Neuronal stem cell (in vitro differentiated cells): ENCODE data around the gene SMARCD3.
A peak's percentile ranks its signal among the peaks of the same experiment; 100 is the strongest.

Experiments
- DNase-seq: peaks from one replicate; pipeline ENCODE4 v3.0.0-alpha.2; 2013; ENCODE audit warnings: low spot score
- H2AFZ ChIP-seq: one replicate; pipeline ENCODE4 v1.6.1; 2013; ENCODE audit warnings: mild to moderate bottlenecking, low read length, inconsistent platforms
- H2AK5ac ChIP-seq: 2 replicates; pipeline ENCODE4 v1.6.1; 2013; ENCODE audit warnings: low read depth, mild to moderate bottlenecking, inconsistent platforms, low read length, moderate library complexity, mixed read lengths
- H2BK120ac ChIP-seq: 2 replicates; pipeline ENCODE4 v1.6.1; 2013; ENCODE audit warnings: low read depth, mild to moderate bottlenecking, inconsistent platforms, low read length, moderate library complexity, mixed read lengths
- H2BK12ac ChIP-seq: one replicate; pipeline ENCODE4 v1.6.1; 2013; ENCODE audit warnings: low read length, inconsistent platforms
- H2BK15ac ChIP-seq: 2 replicates; pipeline ENCODE4 v1.6.1; 2013; ENCODE audit warnings: mild to moderate bottlenecking, low read length, inconsistent platforms, mixed read lengths
- H2BK5ac ChIP-seq: one replicate; pipeline ENCODE4 v1.6.1; 2013; ENCODE audit warnings: inconsistent platforms, mild to moderate bottlenecking, low read length, moderate library complexity
- H3K14ac ChIP-seq: one replicate; pipeline ENCODE4 v1.6.1; 2013; ENCODE audit warnings: low read length, inconsistent platforms
- H3K18ac ChIP-seq: 2 replicates; pipeline ENCODE4 v1.6.1; 2013; ENCODE audit warnings: low read length, inconsistent platforms
- H3K23ac ChIP-seq: 2 replicates; pipeline ENCODE4 v1.6.1; 2013; ENCODE audit warnings: low read depth, mild to moderate bottlenecking, mixed read lengths, low read length, inconsistent platforms; ENCODE audit not compliant: poor library complexity
- H3K27ac ChIP-seq: replicated peaks from 3 replicates; pipeline ENCODE4 v1.5.1; 2013; ENCODE audit warnings: low read length, inconsistent platforms
- H3K27me3 ChIP-seq, 3 experiments: 2 replicates each; pipeline ENCODE4 v1.6.1; 2013; ENCODE audit warnings: low read length in 3 of 3, mild to moderate bottlenecking in 2 of 3, inconsistent platforms in 1 of 3, low read depth in 1 of 3, mixed read lengths in 1 of 3, moderate library complexity in 1 of 3; ENCODE audit not compliant: control insufficient read depth in 3 of 3, insufficient read depth in 3 of 3
- H3K36me3 ChIP-seq, 2 donors: replicated peaks in 1 of 2; 2 replicates each; pipeline ENCODE4 v1.6.1; 2013; ENCODE audit warnings: low read length in 2 of 2; ENCODE audit not compliant: control insufficient read depth in 2 of 2, insufficient read depth in 2 of 2
- H3K4ac ChIP-seq: 2 replicates; pipeline ENCODE4 v1.6.1; 2013; ENCODE audit warnings: inconsistent platforms, mild to moderate bottlenecking, low read length, moderate library complexity
- H3K4me1 ChIP-seq, 2 donors: 1 replicate in 1 of 2; 2 replicates in 1 of 2; pipeline ENCODE4 v1.6.1; 2013; ENCODE audit warnings: low read length in 2 of 2, low read depth in 1 of 2; ENCODE audit not compliant: control insufficient read depth in 2 of 2, insufficient read depth in 1 of 2
- H3K4me2 ChIP-seq: one replicate; pipeline ENCODE4 v1.6.1; 2013; ENCODE audit warnings: mild to moderate bottlenecking, low read length, inconsistent platforms; ENCODE audit not compliant: insufficient read depth, poor library complexity, severe bottlenecking
- H3K4me3 ChIP-seq, 2 donors: 2 replicates each; pipeline ENCODE4 v1.5.1; 2013; ENCODE audit warnings: low read length in 2 of 2, mild to moderate bottlenecking in 2 of 2, inconsistent platforms in 1 of 2, moderate library complexity in 1 of 2
- H3K79me1 ChIP-seq: one replicate; pipeline ENCODE4 v1.6.1; 2013; ENCODE audit warnings: low read depth, mild to moderate bottlenecking, inconsistent platforms, low read length, moderate library complexity
- H3K9ac ChIP-seq: one replicate; pipeline ENCODE4 v1.6.1; 2013; ENCODE audit warnings: mild to moderate bottlenecking, low read depth, low read length, inconsistent platforms; ENCODE audit not compliant: poor library complexity
- H3K9me3 ChIP-seq, 2 donors: replicated peaks in 1 of 2; 2 replicates each; pipeline versions ENCODE3 to v1.6.1; 2013; ENCODE audit warnings: low read length in 2 of 2, mild to moderate bottlenecking in 2 of 2, inconsistent platforms in 1 of 2, low read depth in 1 of 2, mixed read lengths in 1 of 2, moderate library complexity in 1 of 2; ENCODE audit not compliant: control insufficient read depth in 2 of 2, insufficient read depth in 1 of 2
- H4K8ac ChIP-seq: one replicate; pipeline ENCODE4 v1.6.1; 2013; ENCODE audit warnings: low read depth, mild to moderate bottlenecking, inconsistent platforms, low read length, moderate library complexity
- H4K91ac ChIP-seq: one replicate; pipeline ENCODE4 v1.6.1; 2013; ENCODE audit warnings: low read length, low read depth, mild to moderate bottlenecking, inconsistent platforms; ENCODE audit not compliant: poor library complexity
- WGBS, 2 donors: extraction: QIAGEN DNeasy Blood & Tissue Kit; methylation state at CpG; one replicate each; pipeline ENCODE4 v1.1.7; 2013; ENCODE audit warnings: missing lambda C conversion rate in 2 of 2, mixed read lengths in 1 of 2; ENCODE audit not compliant: insufficient read length in 2 of 2, insufficient replicate concordance in 1 of 2; ENCODE audit errors: extremely low coverage in 2 of 2; 5-methylcytosine and 5-hydroxymethylcytosine counted together

Gene SMARCD3

DNA sequence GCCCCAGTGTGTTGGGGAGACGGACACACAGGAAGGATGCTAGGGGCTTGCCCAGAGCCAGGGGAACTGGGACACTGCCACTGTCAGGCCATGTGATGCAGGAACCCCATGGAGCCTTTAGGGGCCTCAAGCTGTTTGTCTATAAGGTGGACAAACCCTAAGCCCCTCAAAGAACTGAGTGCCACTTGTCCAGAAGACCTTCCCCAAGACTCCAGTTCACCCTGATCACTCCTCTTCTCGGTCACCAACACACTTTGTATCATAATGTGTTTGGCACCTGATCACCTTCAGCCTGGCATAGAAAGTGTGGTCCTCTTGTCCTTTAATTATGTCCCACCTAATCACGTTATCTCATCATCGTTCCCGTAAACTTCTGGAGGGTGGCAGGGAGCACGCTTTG, 38.9 kb downstream of the SMARCD3 start:
- no peak overlapping the region for H3K23ac ChIP-seq
- H2AFZ ChIP-seq = no peak overlapping the region
- H3K27ac ChIP-seq = no peak overlapping the region
- no peak overlapping the region for H2BK12ac ChIP-seq
- H3K14ac ChIP-seq = no peak overlapping the region
- H2BK5ac ChIP-seq = no peak overlapping the region
- H3K27me3 ChIP-seq = peaks cover 0 to 27% (median 2%) of the 10 kb centered on the region in 3 experiments
- no peak overlapping the region for H3K4me2 ChIP-seq
- H3K9ac ChIP-seq = no peak overlapping the region
- H3K36me3 ChIP-seq = peaks cover 7 to 31% of the 10 kb centered on the region in 2 donors
- H3K4me1 ChIP-seq = peaks cover 0 to 8% of the 10 kb centered on the region in 2 donors
- no peaks in the 10 kb centered on the region for H3K9me3 ChIP-seq
- no peak overlapping the region for H3K4ac ChIP-seq
- no CpG with 5 or more reads among the region's 6 CpGs for WGBS, 2 donors
- H4K91ac ChIP-seq = no peak overlapping the region
- no peak overlapping the region for H2BK120ac ChIP-seq
- H2BK15ac ChIP-seq = no peak overlapping the region
- no peak for DNase-seq
- H3K4me3 ChIP-seq = no peak overlapping the region
- H3K18ac ChIP-seq = no peak overlapping the region
- H2AK5ac ChIP-seq = peak overlapping the region; percentile 40
- H4K8ac ChIP-seq = no peak overlapping the region
- H3K79me1 ChIP-seq = no peaks in the 10 kb centered on the region

DNA sequence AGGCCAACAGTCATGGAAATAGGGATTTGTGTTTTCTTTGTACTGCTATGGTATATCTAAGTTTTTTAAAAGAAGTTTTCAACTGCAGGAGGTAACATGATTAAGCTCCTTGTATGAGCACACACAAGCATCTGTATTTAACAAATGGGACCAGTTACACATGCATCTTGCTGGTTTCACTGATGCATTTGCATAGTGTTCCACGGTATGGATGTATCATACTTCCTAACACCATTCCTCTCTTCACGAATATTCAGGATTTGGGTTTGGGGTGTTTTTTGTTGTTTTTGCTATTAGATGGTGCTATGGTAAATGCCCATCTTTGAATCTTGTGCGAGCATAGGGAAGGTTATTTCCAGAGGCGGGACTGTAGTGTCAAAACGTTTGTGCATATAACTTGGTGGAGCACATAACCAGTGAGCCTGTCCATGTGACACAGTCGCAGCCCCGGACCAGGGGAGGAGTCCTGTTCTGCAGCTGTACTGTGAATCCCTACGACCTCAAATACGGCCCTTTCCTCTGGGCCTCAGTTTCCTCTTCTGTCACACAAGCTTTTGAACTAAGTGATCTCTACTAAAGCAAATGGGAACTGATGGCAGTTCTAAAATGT, 40.1 kb downstream of the SMARCD3 start:
- Histone ChIP-seq H2AK5ac (no peak overlapping the region), H2AFZ (no peak overlapping the region), H4K8ac (no peak overlapping the region), H2BK12ac (no peak overlapping the region), H3K14ac (no peak overlapping the region), H3K9me3 (no peaks in the 10 kb centered on the region), H3K4me3 (no peak overlapping the region), H3K36me3 (peaks cover 2 to 19% of the 10 kb centered on the region in 2 donors), H2BK5ac (no peak overlapping the region), H3K27ac (no peak overlapping the region), H3K9ac (no peak overlapping the region), H2BK120ac (no peak overlapping the region), H3K4me1 (peaks cover 0 to 8% of the 10 kb centered on the region in 2 donors), H3K4me2 (no peak overlapping the region), H3K18ac (no peak overlapping the region), H4K91ac (no peak overlapping the region), H3K23ac (no peak overlapping the region), H3K27me3 (peaks cover 0 to 34% (median 2%) of the 10 kb centered on the region in 3 experiments), H2BK15ac (no peak overlapping the region), H3K79me1 (no peaks in the 10 kb centered on the region), H3K4ac (no peak overlapping the region)
- no peak for DNase-seq
- WGBS, 2 donors = no CpG with 5 or more reads among the region's 9 CpGs

DNA sequence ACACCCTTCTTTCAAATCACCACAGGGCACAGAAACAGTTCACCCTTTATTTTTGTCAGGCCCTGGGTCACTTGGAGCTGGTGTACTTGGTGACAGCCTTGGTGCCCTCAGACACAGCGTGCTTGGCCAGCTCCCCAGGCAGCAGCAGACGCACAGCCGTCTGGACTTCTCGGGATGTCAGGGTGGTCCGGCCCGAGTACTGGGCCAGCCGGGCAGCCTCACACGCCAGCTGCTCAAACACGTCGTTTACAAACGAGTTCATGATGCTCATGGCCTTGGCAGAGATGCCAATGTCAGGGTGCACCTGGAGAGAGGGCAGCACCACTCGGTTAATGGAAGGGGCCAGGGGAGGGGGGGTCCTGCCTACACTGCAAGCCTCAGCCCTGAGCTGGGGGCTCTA, 40.7 kb downstream of the SMARCD3 start:
- H3K4me3 ChIP-seq = no peak overlapping the region
- H3K23ac ChIP-seq = peak overlapping the region; percentile 46
- H3K27ac ChIP-seq = no peak overlapping the region
- no peak overlapping the region for H2BK5ac ChIP-seq
- H2BK15ac ChIP-seq = no peak overlapping the region
- no peak overlapping the region for H3K4me2 ChIP-seq
- H3K4ac ChIP-seq = peak overlapping the region; percentile 72
- H4K91ac ChIP-seq = no peak overlapping the region
- H3K36me3 ChIP-seq = peaks cover 0 to 13% of the 10 kb centered on the region in 2 donors
- H2BK120ac ChIP-seq = no peak overlapping the region
- peak overlapping the region; percentile 32 for H3K18ac ChIP-seq
- peaks cover 0 to 40% (median 2%) of the 10 kb centered on the region in 3 experiments for H3K27me3 ChIP-seq
- no peak overlapping the region for H2AFZ ChIP-seq
- WGBS, 2 donors = no CpG with 5 or more reads among the region's 12 CpGs
- peaks cover 0 to 8% of the 10 kb centered on the region in 2 donors for H3K4me1 ChIP-seq
- H2AK5ac ChIP-seq = peak overlapping the region; percentile 31
- H2BK12ac ChIP-seq = peak overlapping the region; percentile 61
- no peak overlapping the region for H3K9ac ChIP-seq
- no peaks in the 10 kb centered on the region for H3K79me1 ChIP-seq
- H3K9me3 ChIP-seq = no peaks in the 10 kb centered on the region
- H3K14ac ChIP-seq = peak overlapping the region; percentile 59
- no peak overlapping the region for H4K8ac ChIP-seq
- no peak for DNase-seq

DNA sequence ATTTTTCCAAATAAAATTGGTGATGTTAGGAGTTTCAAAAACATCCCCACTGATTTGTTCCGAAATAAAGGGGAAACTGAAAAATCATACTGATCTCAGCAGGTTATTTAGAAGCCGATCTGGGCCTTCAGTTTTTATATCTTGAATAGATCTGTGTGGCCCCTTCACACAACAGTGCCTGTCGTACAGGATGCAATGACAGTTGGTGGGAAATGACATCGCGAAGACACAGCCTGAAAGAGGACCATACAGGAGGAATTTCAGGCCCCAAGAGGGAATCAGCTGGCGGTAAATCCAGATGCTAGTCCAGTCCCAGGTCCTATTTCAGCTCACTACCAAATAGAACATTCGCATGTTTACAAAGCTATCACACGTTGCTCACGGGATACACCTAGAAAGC, 41.2 kb downstream of the SMARCD3 start:
- H3K9ac ChIP-seq = no peak overlapping the region
- H2BK15ac ChIP-seq = no peak overlapping the region
- no peak overlapping the region for H3K14ac ChIP-seq
- no peak overlapping the region for H4K8ac ChIP-seq
- no peak for DNase-seq
- no peak overlapping the region for H3K27ac ChIP-seq
- no peak overlapping the region for H2BK120ac ChIP-seq
- no peak overlapping the region for H3K4me3 ChIP-seq
- no peak overlapping the region for H2BK12ac ChIP-seq
- no peak overlapping the region for H4K91ac ChIP-seq
- no peak overlapping the region for H2AK5ac ChIP-seq
- no peaks in the 10 kb centered on the region for H3K9me3 ChIP-seq
- H3K4ac ChIP-seq = no peak overlapping the region
- no CpG with 5 or more reads among the region's 9 CpGs for WGBS, 2 donors
- no peak overlapping the region for H2AFZ ChIP-seq
- H3K4me1 ChIP-seq = peaks cover 0 to 8% of the 10 kb centered on the region in 2 donors
- H3K4me2 ChIP-seq = no peak overlapping the region
- peaks cover 0 to 44% (median 2%) of the 10 kb centered on the region in 3 experiments for H3K27me3 ChIP-seq
- H3K18ac ChIP-seq = no peak overlapping the region
- H3K23ac ChIP-seq = no peak overlapping the region
- H3K36me3 ChIP-seq = peaks cover 0 to 9% of the 10 kb centered on the region in 2 donors
- H2BK5ac ChIP-seq = no peak overlapping the region
- H3K79me1 ChIP-seq = no peaks in the 10 kb centered on the region
